ENCODE measurements around the gene PEX26.
"Not testable (repeated sequence)": the region's sequence is repeated elsewhere in the genome, so short reads cannot be mapped to it uniquely, and the experiment has no call there.

The PEX26 gene

GRCh38 chr22:18067121-18067520 is 10.7 kb upstream of the PEX26 start:
- Histone ChIP-seq H3K4me1 (ENCODE audit: insufficient read depth, low read length) (peaks cover 3% of the 10 kb centered on the region; the same call in 1 of the 2 replicates), H3K36me3 (ENCODE audit: insufficient read depth, low read depth, low read length) (no peaks in the 10 kb centered on the region), H3K27me3 (ENCODE audit: insufficient read depth, low read length) (no peaks in the 10 kb centered on the region), H3K9ac (ENCODE audit: low read depth, low read length) (no peak overlapping the region), H3K9me3 (ENCODE audit: insufficient read depth, low read depth, low read length) (no peaks in the 10 kb centered on the region), H3K27ac (ENCODE audit: low read length) (no peak overlapping the region), H3K4me3 (ENCODE audit: low read length) (no peak overlapping the region)

- no peaks in the 10 kb centered on the region for H3K27me3 ChIP-seq (ENCODE audit: insufficient read depth, low read length)
- no peak overlapping the region for H3K27ac ChIP-seq (ENCODE audit: low read length)
Observed at GRCh38 chr22:18067548-18068341, 10.0 kb upstream of the PEX26 start.

GRCh38 chr22:18068381-18068988 is 9.3 kb upstream of the PEX26 start:
- Histone ChIP-seq H3K4me1 (ENCODE audit: insufficient read depth, low read length) (peaks cover 3% of the 10 kb centered on the region; the same call in 1 of the 2 replicates), H3K36me3 (ENCODE audit: insufficient read depth, low read depth, low read length) (no peaks in the 10 kb centered on the region), H3K4me3 (ENCODE audit: low read length) (no peak overlapping the region), H3K27me3 (ENCODE audit: insufficient read depth, low read length) (no peaks in the 10 kb centered on the region), H3K9ac (ENCODE audit: low read depth, low read length) (peak overlapping the region; percentile 27; the same call in 1 of the 2 replicates), H3K27ac (ENCODE audit: low read length) (no peak overlapping the region), H3K9me3 (ENCODE audit: insufficient read depth, low read depth, low read length) (no peaks in the 10 kb centered on the region)

More at GRCh38 chr22:18067548-18068341, 10.0 kb upstream of the PEX26 start:
- H3K4me3 ChIP-seq (ENCODE audit: low read length) = no peak overlapping the region
- no peaks in the 10 kb centered on the region for H3K36me3 ChIP-seq (ENCODE audit: insufficient read depth, low read depth, low read length)
- no peaks in the 10 kb centered on the region for H3K9me3 ChIP-seq (ENCODE audit: insufficient read depth, low read depth, low read length)
- peaks cover 3% of the 10 kb centered on the region; the same call in 1 of the 2 replicates for H3K4me1 ChIP-seq (ENCODE audit: insufficient read depth, low read length)
- peak overlapping the region; percentile 27; the same call in 1 of the 2 replicates for H3K9ac ChIP-seq (ENCODE audit: low read depth, low read length)

DNA sequence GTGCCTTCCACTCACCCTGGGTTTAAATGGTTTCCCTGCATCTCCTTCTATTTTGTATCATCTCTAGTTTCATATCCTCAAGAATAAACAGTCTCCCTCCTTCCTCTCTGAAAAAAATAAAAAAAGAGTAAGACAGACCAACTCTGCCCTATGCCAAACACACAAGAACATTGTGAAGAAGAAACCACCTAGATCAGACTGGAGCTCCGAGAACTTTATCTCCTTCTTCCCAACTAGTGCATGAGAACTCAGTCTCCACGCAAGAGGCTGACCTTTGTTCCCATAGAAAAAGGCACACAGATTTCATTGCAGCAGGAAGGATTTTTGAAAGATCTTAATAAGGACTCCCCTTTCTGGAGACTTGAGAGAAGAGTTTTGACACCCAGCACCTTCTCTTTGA is 8.7 kb upstream of the PEX26 start:
- no peaks in the 10 kb centered on the region for H3K36me3 ChIP-seq (ENCODE audit: insufficient read depth, low read depth, low read length)
- H3K4me3 ChIP-seq (ENCODE audit: low read length) = no peak overlapping the region
- H3K9me3 ChIP-seq (ENCODE audit: insufficient read depth, low read depth, low read length) = no peaks in the 10 kb centered on the region
- no peak overlapping the region for H3K9ac ChIP-seq (ENCODE audit: low read depth, low read length)
- H3K4me1 ChIP-seq (ENCODE audit: insufficient read depth, low read length) = peaks cover 3% of the 10 kb centered on the region; the same call in 1 of the 2 replicates
- H3K27ac ChIP-seq (ENCODE audit: low read length) = no peak overlapping the region
- H3K27me3 ChIP-seq (ENCODE audit: insufficient read depth, low read length) = no peaks in the 10 kb centered on the region

- H3K36me3 ChIP-seq (ENCODE audit: insufficient read depth, low read depth, low read length) = no peaks in the 10 kb centered on the region
- H3K9ac ChIP-seq (ENCODE audit: low read depth, low read length) = no peak overlapping the region
- H3K9me3 ChIP-seq (ENCODE audit: insufficient read depth, low read depth, low read length) = no peaks in the 10 kb centered on the region
- H3K4me1 ChIP-seq (ENCODE audit: insufficient read depth, low read length) = peaks cover 3% of the 10 kb centered on the region; the same call in 1 of the 2 replicates
- no peaks in the 10 kb centered on the region for H3K27me3 ChIP-seq (ENCODE audit: insufficient read depth, low read length)
- H3K27ac ChIP-seq (ENCODE audit: low read length) = no peak overlapping the region
- no peak overlapping the region for H3K4me3 ChIP-seq (ENCODE audit: low read length)
Observed at GRCh38 chr22:18070041-18070440, 7.7 kb upstream of the PEX26 start.

- Histone ChIP-seq H3K27me3 (ENCODE audit: insufficient read depth, low read length) (no peaks in the 10 kb centered on the region), H3K27ac (ENCODE audit: low read length) (no peak overlapping the region), H3K36me3 (ENCODE audit: insufficient read depth, low read depth, low read length) (no peaks in the 10 kb centered on the region), H3K9ac (ENCODE audit: low read depth, low read length) (no peak overlapping the region), H3K4me3 (ENCODE audit: low read length) (no peak overlapping the region), H3K4me1 (ENCODE audit: insufficient read depth, low read length) (peaks cover 3% of the 10 kb centered on the region; the same call in 1 of the 2 replicates), H3K9me3 (ENCODE audit: insufficient read depth, low read depth, low read length) (no peaks in the 10 kb centered on the region)
Observed at GRCh38 chr22:18070556-18071306, 7.1 kb upstream of the PEX26 start.

DNA sequence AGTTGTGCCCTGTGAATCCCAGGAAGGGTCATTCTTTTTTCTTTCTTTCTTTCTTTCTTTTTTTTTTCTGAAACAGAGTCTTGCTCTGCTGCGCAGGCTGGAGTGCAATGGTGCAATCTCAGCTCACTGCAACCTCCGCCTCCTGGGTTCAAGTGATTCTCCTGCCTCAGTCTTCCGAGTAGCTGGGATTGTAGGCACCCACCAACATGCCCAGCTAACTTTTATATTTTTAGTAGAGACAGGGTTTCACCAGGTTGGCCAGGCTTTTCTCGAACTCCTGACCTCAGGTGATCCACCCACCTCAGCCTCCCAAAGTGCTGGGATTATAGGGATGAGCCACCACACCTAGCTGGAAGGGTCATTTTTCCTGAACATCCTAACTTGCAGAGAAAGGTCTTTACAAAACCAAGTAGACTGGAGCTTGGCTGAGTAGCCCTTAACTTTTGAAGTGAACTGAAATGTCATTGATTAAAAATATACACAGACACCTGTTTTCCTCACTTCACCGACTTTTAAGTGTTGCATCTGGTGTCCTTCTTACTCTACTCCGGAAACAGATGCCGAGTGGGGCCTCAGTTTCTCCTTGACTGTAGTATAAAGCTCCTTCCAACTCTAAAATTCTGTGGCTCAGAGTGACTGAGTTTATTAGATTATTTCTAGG is 6.4 kb upstream of the PEX26 start:
- not testable (repeated sequence) for H3K9ac ChIP-seq (ENCODE audit: low read depth, low read length); H3K4me1 ChIP-seq (ENCODE audit: insufficient read depth, low read length); H3K27ac ChIP-seq (ENCODE audit: low read length); H3K36me3 ChIP-seq (ENCODE audit: insufficient read depth, low read depth, low read length); H3K9me3 ChIP-seq (ENCODE audit: insufficient read depth, low read depth, low read length); H3K27me3 ChIP-seq (ENCODE audit: insufficient read depth, low read length); H3K4me3 ChIP-seq (ENCODE audit: low read length)

DNA sequence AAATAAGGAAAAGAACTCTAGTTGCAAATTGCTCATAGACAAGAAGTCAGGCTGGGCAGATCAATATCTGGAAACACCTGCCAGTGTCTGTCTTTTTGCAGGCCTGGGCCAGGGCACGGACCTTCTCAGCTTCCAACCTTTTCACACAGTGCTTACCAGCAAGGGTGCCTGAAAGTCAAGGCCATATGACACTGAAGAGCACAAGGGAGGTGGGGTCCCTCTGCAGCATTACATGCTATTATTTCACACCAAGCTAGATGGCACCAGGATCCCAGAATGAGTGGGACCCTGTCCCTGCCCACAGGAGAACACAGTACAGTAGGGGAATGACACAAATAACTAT is 5.9 kb upstream of the PEX26 start:
- peaks cover 4% of the 10 kb centered on the region for H3K4me1 ChIP-seq (ENCODE audit: insufficient read depth, low read length)
- H3K27ac ChIP-seq (ENCODE audit: low read length) = no peak overlapping the region
- H3K27me3 ChIP-seq (ENCODE audit: insufficient read depth, low read length) = no peaks in the 10 kb centered on the region
- H3K9ac ChIP-seq (ENCODE audit: low read depth, low read length) = no peak overlapping the region
- no peak overlapping the region for H3K4me3 ChIP-seq (ENCODE audit: low read length)
- no peaks in the 10 kb centered on the region for H3K9me3 ChIP-seq (ENCODE audit: insufficient read depth, low read depth, low read length)
- no peaks in the 10 kb centered on the region for H3K36me3 ChIP-seq (ENCODE audit: insufficient read depth, low read depth, low read length)

- no peaks in the 10 kb centered on the region for H3K27me3 ChIP-seq (ENCODE audit: insufficient read depth, low read length)
- H3K4me1 ChIP-seq (ENCODE audit: insufficient read depth, low read length) = peaks cover 3% of the 10 kb centered on the region; the same call in 1 of the 2 replicates
Observed at GRCh38 chr22:18073467-18073866, 4.3 kb upstream of the PEX26 start.

GRCh38 chr22:18073927-18074326 is 3.9 kb upstream of the PEX26 start:
- H3K36me3 ChIP-seq (ENCODE audit: insufficient read depth, low read depth, low read length); H3K4me1 ChIP-seq (ENCODE audit: insufficient read depth, low read length); H3K9me3 ChIP-seq (ENCODE audit: insufficient read depth, low read depth, low read length); H3K9ac ChIP-seq (ENCODE audit: low read depth, low read length); H3K4me3 ChIP-seq (ENCODE audit: low read length); H3K27me3 ChIP-seq (ENCODE audit: insufficient read depth, low read length); H3K27ac ChIP-seq (ENCODE audit: low read length): not testable (repeated sequence)

More at GRCh38 chr22:18073467-18073866, 4.3 kb upstream of the PEX26 start:
- Histone ChIP-seq H3K9me3 (ENCODE audit: insufficient read depth, low read depth, low read length) (no peaks in the 10 kb centered on the region), H3K9ac (ENCODE audit: low read depth, low read length) (no peak overlapping the region), H3K4me3 (ENCODE audit: low read length) (no peak overlapping the region), H3K27ac (ENCODE audit: low read length) (no peak overlapping the region), H3K36me3 (ENCODE audit: insufficient read depth, low read depth, low read length) (no peaks in the 10 kb centered on the region)

GRCh38 chr22:18075101-18075719 is 2.6 kb upstream of the PEX26 start:
- Histone ChIP-seq H3K9ac (ENCODE audit: low read depth, low read length) (no peak overlapping the region), H3K4me3 (ENCODE audit: low read length) (no peak overlapping the region), H3K36me3 (ENCODE audit: insufficient read depth, low read depth, low read length) (peaks cover 12% of the 10 kb centered on the region), H3K27me3 (ENCODE audit: insufficient read depth, low read length) (no peaks in the 10 kb centered on the region), H3K27ac (ENCODE audit: low read length) (no peak overlapping the region), H3K9me3 (ENCODE audit: insufficient read depth, low read depth, low read length) (no peaks in the 10 kb centered on the region), H3K4me1 (ENCODE audit: insufficient read depth, low read length) (peaks cover 3% of the 10 kb centered on the region; the same call in 1 of the 2 replicates)
